Neural progenitor cell (in vitro differentiated cells): ENCODE results near the gene BTBD18.
"Not testable (repeated sequence)": the region's sequence is repeated elsewhere in the genome, so short reads cannot be mapped to it uniquely, and the experiment has no call there.

Experiments
- CTCF ChIP-seq: fragments of 200-600 bp; sonication (generic); IDR thresholded peaks from 2 replicates; pipeline ENCODE4 v1.5.1; 2017; ENCODE audit warnings: antibody characterized with exemption, mild to moderate bottlenecking
- EZH2 ChIP-seq: fragments of 200-600 bp; sonication (generic); IDR thresholded peaks from 2 replicates; pipeline ENCODE4 v1.6.1; 2017; ENCODE audit warnings: antibody characterized with exemption, mild to moderate bottlenecking, moderate library complexity

- TF ChIP-seq CTCF, EZH2: not testable (repeated sequence)
Observed at GRCh38 chr11:57716726-57717125, 34.9 kb downstream of the BTBD18 start.
